ENCODE data around the gene ZCCHC24. TPM values are rescaled to one million over a fixed set of nuclear protein-coding genes. Genes with fewer than 3 reads are reported as not detected.

ZCCHC24 gene
- total and polyA plus RNA-seq, 2 of the 8 experiments (the other 6 are each of a cell fraction or from before 2014, with no cell fraction given), result 3.9 to 6.9 TPM

- TF ChIP-seq HDAC6 (IDR thresholded peaks at IDR 0.05; ENCODE audit: low read depth, low read length) (no peak), GABPA (IDR thresholded peaks at IDR 0.05; ENCODE audit: borderline replicate concordance, insufficient read depth, low read length) (no peak)
Measured at GRCh38 chr10:79440281-79440680, 5.1 kb downstream of the ZCCHC24 start (continued).
